H4 (cell line): ENCODE results near the gene CDH4. TPM values are rescaled to one million over a fixed set of nuclear protein-coding genes. Genes with fewer than 3 reads are reported as not detected.
"Not testable (repeated sequence)": the region's sequence is repeated elsewhere in the genome, so short reads cannot be mapped to it uniquely, and the experiment has no call there.

ENCODE experiments used
- DNase-seq: peaks from one replicate; pipeline ENCODE4 v3.0.0-alpha.2; 2015; ENCODE audit warnings: low spot score
- total RNA-seq: library from RNA; depleted of rRNA; stranded (reverse); fragments of >200 nt; shearing (Covaris generic); gene quantifications from 2 replicates; pipeline ENCODE4 v1.2.3, GENCODE V29; 2014

Gene CDH4
- total RNA-seq, 1 experiment from 2014 or later = 0.14 TPM

GRCh38 chr20:61385731-61386130 is 133.7 kb downstream of the CDH4 start:
- no peak for DNase-seq

GRCh38 chr20:61387204-61387953 is 135.3 kb downstream of the CDH4 start:
- DNase-seq = no peak

- no peak for DNase-seq
These were observed 135.9 kb downstream of the CDH4 start for GRCh38 chr20:61387954-61388348.

GRCh38 chr20:61389077-61389476 is 137.0 kb downstream of the CDH4 start:
- no peak for DNase-seq

GRCh38 chr20:61391185-61391584 is 139.1 kb downstream of the CDH4 start:
- DNase-seq = no peak

GRCh38 chr20:61391812-61392520 is 139.9 kb downstream of the CDH4 start:
- no peak for DNase-seq

GRCh38 chr20:61394088-61394799 is 142.2 kb downstream of the CDH4 start:
- DNase-seq = no peak

- DNase-seq = no peak
These were observed 144.3 kb downstream of the CDH4 start for GRCh38 chr20:61396262-61396848.

GRCh38 chr20:61397146-61397545 is 145.1 kb downstream of the CDH4 start:
- DNase-seq = no peak

GRCh38 chr20:61397790-61398189 is 145.7 kb downstream of the CDH4 start:
- no peak for DNase-seq

- DNase-seq = no peak
These were observed 147.4 kb downstream of the CDH4 start for GRCh38 chr20:61399433-61399832.

- DNase-seq = no peak
These were observed 148.4 kb downstream of the CDH4 start for GRCh38 chr20:61400499-61400898.

GRCh38 chr20:61404303-61404702 is 152.2 kb downstream of the CDH4 start:
- no peak for DNase-seq

GRCh38 chr20:61405007-61405406 is 152.9 kb downstream of the CDH4 start:
- DNase-seq = no peak

- DNase-seq = not testable (repeated sequence)
These were observed 154.7 kb downstream of the CDH4 start for GRCh38 chr20:61406773-61407172.

GRCh38 chr20:61407561-61407960 is 155.5 kb downstream of the CDH4 start:
- DNase-seq = no peak

GRCh38 chr20:61408951-61409740 is 157.1 kb downstream of the CDH4 start:
- no peak for DNase-seq

- no peak for DNase-seq
These were observed 159.7 kb downstream of the CDH4 start for GRCh38 chr20:61411743-61412142.

GRCh38 chr20:61413752-61414151 is 161.7 kb downstream of the CDH4 start:
- no peak for DNase-seq

- DNase-seq = no peak
These were observed 162.5 kb downstream of the CDH4 start for GRCh38 chr20:61414455-61414991.

GRCh38 chr20:61416546-61416945 is 164.5 kb downstream of the CDH4 start:
- DNase-seq = no peak
